C4-2B (cell line): ENCODE measurements around the gene ATP11A.

Experiments used
- ZFX ChIP-seq: fragments of 450-650 bp; IDR thresholded peaks from 2 replicates; pipeline ENCODE4 v1.6.1; 2017
- TF ChIP-seq, protein P1 (sequence below): fragments of 450-650 bp; conservative IDR thresholded peaks from 2 replicates; pipeline ENCODE4 v1.5.1; 2017; ENCODE audit warnings: mild to moderate bottlenecking

DNA sequence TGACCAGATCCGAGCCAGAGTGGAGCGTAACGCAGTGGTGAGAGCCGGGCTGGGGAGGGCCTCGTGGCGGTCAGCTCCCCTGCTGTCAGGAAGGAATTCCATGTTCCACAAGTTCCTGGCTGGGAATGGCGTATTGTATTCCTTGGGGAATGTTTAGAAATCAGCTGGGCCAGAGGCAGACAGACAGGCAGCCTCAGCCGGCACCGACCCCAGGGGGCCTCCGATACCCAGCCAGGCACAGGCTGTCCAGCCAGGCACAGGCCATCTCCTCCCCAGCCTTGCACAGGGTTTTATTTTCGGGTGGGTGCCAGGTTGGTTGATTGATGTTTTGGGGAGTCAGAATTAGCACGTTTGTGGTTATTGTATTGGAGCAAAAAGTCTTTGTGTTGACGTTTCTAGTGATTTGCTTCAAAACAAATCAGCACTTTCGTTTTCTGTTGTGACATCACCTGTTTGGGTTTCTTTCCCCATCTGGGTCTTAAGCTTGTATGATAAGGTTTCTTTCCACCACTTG, 152.6 kb downstream of the ATP11A start:
- TF ChIP-seq, protein P1, sequence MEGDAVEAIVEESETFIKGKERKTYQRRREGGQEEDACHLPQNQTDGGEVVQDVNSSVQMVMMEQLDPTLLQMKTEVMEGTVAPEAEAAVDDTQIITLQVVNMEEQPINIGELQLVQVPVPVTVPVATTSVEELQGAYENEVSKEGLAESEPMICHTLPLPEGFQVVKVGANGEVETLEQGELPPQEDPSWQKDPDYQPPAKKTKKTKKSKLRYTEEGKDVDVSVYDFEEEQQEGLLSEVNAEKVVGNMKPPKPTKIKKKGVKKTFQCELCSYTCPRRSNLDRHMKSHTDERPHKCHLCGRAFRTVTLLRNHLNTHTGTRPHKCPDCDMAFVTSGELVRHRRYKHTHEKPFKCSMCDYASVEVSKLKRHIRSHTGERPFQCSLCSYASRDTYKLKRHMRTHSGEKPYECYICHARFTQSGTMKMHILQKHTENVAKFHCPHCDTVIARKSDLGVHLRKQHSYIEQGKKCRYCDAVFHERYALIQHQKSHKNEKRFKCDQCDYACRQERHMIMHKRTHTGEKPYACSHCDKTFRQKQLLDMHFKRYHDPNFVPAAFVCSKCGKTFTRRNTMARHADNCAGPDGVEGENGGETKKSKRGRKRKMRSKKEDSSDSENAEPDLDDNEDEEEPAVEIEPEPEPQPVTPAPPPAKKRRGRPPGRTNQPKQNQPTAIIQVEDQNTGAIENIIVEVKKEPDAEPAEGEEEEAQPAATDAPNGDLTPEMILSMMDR: no peak
- no peak for TF ChIP-seq ZFX
